Measurements from ENCODE around the gene DIS3L2.
A peak's percentile ranks its signal among the peaks of the same experiment; 100 is the strongest.
"Not testable (repeated sequence)": the region's sequence is repeated elsewhere in the genome, so short reads cannot be mapped to it uniquely, and the experiment has no call there.

DIS3L2 gene

DNA sequence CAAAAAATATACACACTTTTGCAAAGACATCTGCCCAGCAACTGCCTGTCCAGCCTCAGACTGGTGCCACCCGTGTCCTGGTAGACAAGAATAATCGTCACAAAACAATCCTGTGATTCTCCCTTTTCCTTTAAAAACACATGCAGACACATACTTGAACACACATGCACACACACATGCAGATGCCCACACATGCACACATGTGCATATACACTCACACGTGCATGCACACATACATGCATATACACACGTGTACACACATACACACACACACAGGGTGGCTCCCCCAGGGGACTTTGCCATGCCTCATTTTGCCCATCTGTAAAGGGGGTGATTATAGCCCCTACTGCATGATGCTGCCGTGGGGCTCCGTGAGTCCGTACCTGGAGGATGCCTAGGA, 392.1 kb downstream of the DIS3L2 start:
- no peak for DNase-seq

GRCh38 chr2:232354069-232354468, 392.6 kb downstream of the DIS3L2 start:
- DNase-seq = no peak

DNA sequence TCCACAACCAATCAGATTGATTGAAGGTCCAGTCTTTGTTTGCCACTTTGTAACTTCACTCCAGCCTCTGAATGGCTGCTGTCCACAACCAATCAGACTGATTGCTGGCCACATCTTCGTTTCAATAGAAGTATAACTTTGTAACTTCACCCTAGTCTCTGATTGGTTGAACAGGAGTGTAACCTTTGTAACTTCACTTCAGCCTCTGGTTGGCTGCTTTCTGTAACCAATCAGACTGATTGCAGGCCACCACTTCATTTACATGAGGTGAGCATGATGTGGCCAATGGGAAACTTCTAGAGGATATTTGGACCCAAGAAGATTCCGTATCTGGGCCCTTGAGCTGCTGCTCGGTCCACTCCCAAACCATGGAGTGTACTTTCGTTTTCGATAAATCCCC, 400.1 kb downstream of the DIS3L2 start:
- no peak for DNase-seq

GRCh38 chr2:232362174-232362900, 400.8 kb downstream of the DIS3L2 start:
- DNase-seq = no peak

- DNase-seq = not testable (repeated sequence)
Observed at GRCh38 chr2:232363064-232363783, 401.7 kb downstream of the DIS3L2 start.

DNA sequence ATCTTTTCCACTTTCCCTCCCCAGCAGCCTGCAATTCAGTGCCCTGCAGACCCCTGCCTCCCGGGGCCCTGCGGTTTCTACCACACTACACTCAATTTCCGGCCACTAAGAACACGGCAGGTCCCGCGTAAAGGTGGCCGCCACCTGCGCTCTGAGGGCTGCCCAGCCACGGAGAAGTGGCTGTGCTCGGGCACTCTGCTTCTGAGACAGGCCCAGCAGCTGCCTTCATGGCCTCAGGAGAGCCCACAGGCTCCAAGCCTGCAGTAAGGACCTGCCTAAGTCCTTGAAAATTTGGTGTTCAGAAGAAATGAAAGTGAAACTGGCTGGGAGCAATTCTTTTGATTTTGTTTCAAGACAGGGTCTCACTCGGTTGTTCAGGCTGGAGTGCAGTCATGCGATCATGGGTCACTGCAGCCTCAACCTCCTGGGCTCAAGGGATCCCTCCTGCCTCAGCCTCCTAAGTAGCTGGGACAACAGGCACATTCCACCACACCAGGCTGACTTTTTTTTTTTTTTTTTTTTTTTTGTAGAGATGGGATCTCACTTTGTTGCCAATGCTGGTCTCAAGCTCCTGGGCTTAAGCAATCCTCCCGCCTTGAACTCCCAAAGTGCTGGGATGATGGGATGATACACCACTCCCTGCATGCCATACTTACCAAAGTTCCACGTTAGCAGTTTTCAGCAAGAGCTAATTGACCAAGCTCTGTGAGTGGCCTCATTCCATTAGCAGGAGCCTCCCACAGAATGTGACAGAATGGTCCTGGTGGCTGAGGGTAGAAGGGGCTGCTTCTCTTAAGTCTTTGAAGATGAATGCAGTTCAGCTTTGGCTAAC, 402.5 kb downstream of the DIS3L2 start:
- DNase-seq = peak; percentile 43

- not testable (repeated sequence) for DNase-seq
Observed at GRCh38 chr2:232364806-232365594, 403.5 kb downstream of the DIS3L2 start.

GRCh38 chr2:232365621-232366321, 404.3 kb downstream of the DIS3L2 start:
- peak; percentile 23 for DNase-seq

DNA sequence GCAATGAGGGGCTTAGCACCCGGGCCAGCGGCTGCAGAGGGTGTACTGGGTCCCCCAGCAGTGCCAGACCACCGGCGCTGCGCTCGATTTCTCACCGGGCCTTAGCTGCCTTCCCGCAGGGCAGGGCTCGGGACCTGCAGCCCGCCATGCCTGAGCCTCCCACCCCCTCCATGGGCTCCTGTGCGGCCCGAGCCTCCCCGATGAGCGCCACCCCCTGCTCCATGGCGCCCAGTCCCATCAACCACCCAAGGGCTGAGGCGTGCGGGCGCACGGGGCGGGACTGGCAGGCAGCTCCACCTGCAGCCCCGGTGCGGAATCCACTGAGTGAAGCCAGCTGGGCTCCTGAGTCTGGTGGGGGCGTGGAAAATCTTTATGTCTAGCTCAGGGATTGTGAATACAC, 404.9 kb downstream of the DIS3L2 start:
- DNase-seq = not testable (repeated sequence)

- DNase-seq = no peak
Observed at GRCh38 chr2:232367016-232367415, 405.5 kb downstream of the DIS3L2 start.

- no peak for DNase-seq
Observed at GRCh38 chr2:232367591-232368233, 406.2 kb downstream of the DIS3L2 start.

DNA sequence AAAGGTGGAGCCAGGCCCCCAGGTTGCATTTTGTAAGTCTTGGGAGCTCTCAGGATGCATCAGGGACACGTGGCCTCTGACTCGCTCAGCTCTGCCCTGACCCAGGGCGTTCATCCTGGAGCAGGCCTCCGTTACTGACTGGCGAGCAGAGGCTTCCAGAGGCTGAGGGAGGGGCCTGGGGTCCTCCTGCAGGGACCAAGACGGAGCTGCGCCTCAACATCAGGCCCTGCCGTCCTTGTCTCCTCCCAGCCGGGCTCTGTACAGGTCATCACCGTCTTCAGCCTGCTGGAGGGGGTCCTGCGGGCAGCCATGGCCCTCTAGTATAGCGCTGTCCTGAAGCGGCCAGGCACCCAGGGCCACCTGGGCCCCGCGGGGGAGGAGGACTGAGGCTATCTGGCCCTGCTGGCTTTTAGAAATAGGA, 406.8 kb downstream of the DIS3L2 start:
- no peak for DNase-seq

DNA sequence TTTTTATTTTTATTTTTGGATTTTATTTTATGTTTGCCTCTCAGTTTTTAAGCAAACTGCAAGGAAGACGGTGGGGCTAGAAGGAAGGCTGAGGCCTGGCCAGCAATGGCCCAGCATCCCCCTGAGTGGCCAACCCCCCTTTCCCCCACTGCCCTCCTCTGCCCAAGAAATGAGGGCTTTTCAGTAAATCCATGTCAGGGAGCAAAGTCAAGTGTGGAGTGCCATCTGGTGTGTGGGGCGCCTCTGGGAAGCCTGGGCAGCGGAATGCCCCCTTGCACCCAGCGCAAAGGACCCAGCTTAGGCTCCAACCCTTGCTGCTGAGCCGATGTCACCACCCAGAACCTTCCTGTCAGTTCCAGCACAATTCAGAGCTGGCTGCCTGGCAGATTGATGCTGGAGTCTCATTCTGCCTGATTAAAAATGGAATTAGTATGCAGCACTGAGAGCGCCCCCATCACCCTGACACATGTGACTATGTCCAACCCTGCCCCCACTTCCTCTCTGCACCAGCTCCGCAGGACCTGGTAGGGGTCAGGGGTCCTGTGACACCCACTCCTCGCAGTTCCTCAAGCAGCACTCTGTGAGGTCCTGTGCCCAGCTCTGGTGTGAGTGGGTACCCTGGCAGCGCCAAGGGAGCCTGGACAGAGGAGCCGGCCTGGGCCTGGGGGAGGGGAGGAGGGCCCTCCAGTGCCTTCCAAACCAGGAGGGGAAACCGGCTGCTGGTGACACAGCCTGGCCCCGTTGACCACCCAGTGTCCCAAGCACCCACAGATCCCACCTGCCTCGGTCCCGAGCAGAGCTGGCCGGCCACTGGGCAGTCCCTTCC, 407.8 kb downstream of the DIS3L2 start:
- DNase-seq = no peak

DNA sequence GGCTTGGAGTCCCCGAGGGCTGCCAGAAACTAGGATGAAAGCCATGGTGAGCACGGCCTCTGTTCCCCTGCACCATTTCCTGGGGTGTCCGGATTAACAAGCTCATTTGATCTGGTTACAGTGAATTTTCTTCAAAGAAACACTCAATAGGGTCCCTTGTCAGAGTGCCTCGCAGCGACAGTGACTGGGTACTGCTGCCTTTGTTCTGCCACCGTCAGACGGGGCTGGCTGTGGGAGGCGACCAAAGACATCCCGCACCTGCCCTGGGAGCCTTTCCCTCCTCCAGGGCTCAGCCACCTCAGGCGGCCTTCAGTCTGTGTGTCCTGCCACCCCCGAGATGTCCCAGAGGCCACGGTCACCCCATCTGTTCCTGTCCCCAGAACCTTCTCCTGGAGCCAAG, 408.5 kb downstream of the DIS3L2 start:
- not testable (repeated sequence) for DNase-seq

GRCh38 chr2:232372231-232373208, 411.0 kb downstream of the DIS3L2 start:
- DNase-seq = no peak

- DNase-seq = no peak
Observed at GRCh38 chr2:232374356-232374755, 412.8 kb downstream of the DIS3L2 start.

GRCh38 chr2:232375164-232375563, 413.7 kb downstream of the DIS3L2 start:
- no peak for DNase-seq

- DNase-seq = no peak
Observed at GRCh38 chr2:232376260-232376659, 414.7 kb downstream of the DIS3L2 start.

GRCh38 chr2:232376713-232377112, 415.2 kb downstream of the DIS3L2 start:
- no peak for DNase-seq
